HepG2 (cell line): ENCODE measurements around the gene GUCA1A. TPM values are rescaled to one million over a fixed set of nuclear protein-coding genes. Genes with fewer than 3 reads are reported as not detected.

Experiments
- FOXM1 ChIP-seq: sonication (generic); formaldehyde crosslinking; IDR thresholded peaks from 2 replicates; pipeline ENCODE4 v1.5.0; 2020; ENCODE audit warnings: missing genetic modification reagents
- HES4 ChIP-seq: sonication (generic); formaldehyde crosslinking; IDR thresholded peaks from 2 replicates; pipeline ENCODE4 v1.9.0; 2021; ENCODE audit warnings: mild to moderate bottlenecking, missing genetic modification reagents, borderline replicate concordance
- HOXD1 ChIP-seq: sonication (generic); formaldehyde crosslinking; IDR thresholded peaks from 2 replicates; pipeline ENCODE4 v1.5.0; 2020; ENCODE audit warnings: missing genetic modification reagents
- KLF15 ChIP-seq: sonication (generic); formaldehyde crosslinking; IDR thresholded peaks from 2 replicates; pipeline ENCODE4 v1.8.1; 2023; ENCODE audit warnings: borderline replicate concordance, mild to moderate bottlenecking, inconsistent platforms, missing genetic modification reagents, mixed read lengths
- MIER3 ChIP-seq: IDR thresholded peaks from 2 replicates; pipeline ENCODE4 v1.6.1; 2016; ENCODE audit warnings: missing compliant biosample characterization, borderline replicate concordance
- MLXIP ChIP-seq: sonication (generic); formaldehyde crosslinking; IDR thresholded peaks from 2 replicates; pipeline ENCODE4 v1.9.0; 2021; ENCODE audit warnings: missing genetic modification reagents, borderline replicate concordance
- NKX3-1 ChIP-seq: sonication (generic); formaldehyde crosslinking; IDR thresholded peaks from 2 replicates; pipeline ENCODE4 v1.5.0; 2020; ENCODE audit warnings: missing genetic modification reagents
- PHB2 ChIP-seq: fragments of 450-650 bp; IDR thresholded peaks from 2 replicates; pipeline ENCODE4 v1.6.1; 2018; ENCODE audit not compliant: partially characterized antibody
- PHF21A ChIP-seq: sonication (generic); formaldehyde crosslinking; IDR thresholded peaks from 2 replicates; pipeline ENCODE4 v1.5.0; 2020; ENCODE audit warnings: mild to moderate bottlenecking, missing genetic modification reagents
- PPARG ChIP-seq: conservative IDR thresholded peaks from 2 replicates; pipeline ENCODE4 v1.6.1; 2016; ENCODE audit warnings: missing biosample characterization, missing genetic modification reagents
- RARG ChIP-seq: sonication (generic); formaldehyde crosslinking; IDR thresholded peaks from 2 replicates; pipeline ENCODE4 v1.4.0; 2020; ENCODE audit warnings: low read depth, mild to moderate bottlenecking, missing genetic modification reagents
- SMARCC2 ChIP-seq: fragments of 450-650 bp; IDR thresholded peaks from 2 replicates; pipeline ENCODE4 v1.6.1; 2017; ENCODE audit warnings: antibody characterized with exemption, mild to moderate bottlenecking
- TFDP2 ChIP-seq: sonication (generic); formaldehyde crosslinking; IDR thresholded peaks from 2 replicates; pipeline ENCODE4 v1.4.0; 2020; ENCODE audit warnings: missing genetic modification reagents
- ZEB1 ChIP-seq: IDR thresholded peaks from 2 replicates; pipeline ENCODE4 v1.6.1; 2012; ENCODE audit warnings: mild to moderate bottlenecking, low read depth, inconsistent platforms; ENCODE audit not compliant: insufficient replicate concordance
- ZNF180 ChIP-seq: sonication (generic); formaldehyde crosslinking; IDR thresholded peaks from 2 replicates; pipeline ENCODE4 v1.4.0; 2020; ENCODE audit warnings: low read depth, missing genetic modification reagents, borderline replicate concordance
- ZNF441 ChIP-seq: sonication (generic); formaldehyde crosslinking; IDR thresholded peaks from 2 replicates; pipeline ENCODE4 v1.7.0; 2021; ENCODE audit warnings: missing genetic modification reagents, borderline replicate concordance
- ZNF619 ChIP-seq: sonication (generic); formaldehyde crosslinking; IDR thresholded peaks from 2 replicates; pipeline ENCODE4 v1.4.0; 2020; ENCODE audit warnings: mild to moderate bottlenecking, missing genetic modification reagents
- polyA plus RNA-seq, 8 experiments: library from polyadenylated mRNA; depleted of rRNA in 3 of 8; stranded (reverse) in 7 of 8; unstranded in 1 of 8; fragments of >200 nt; fragmentation: Illumina TruSeq in 4 of 8; extraction: Trizol in 4 of 8; gene quantifications; 2 replicates each; pipeline versions ENCODE4 v1.2.1 to v1.2.3, GENCODE V29; 2011 to 2016; ENCODE audit warnings: low read depth in 4 of 8, missing spikeins in 1 of 8, mixed read lengths in 1 of 8; ENCODE audit not compliant: insufficient read depth in 1 of 8
- total RNA-seq, 5 experiments: library from RNA; depleted of rRNA; stranded (reverse); fragments of >200 nt; fragmentation: Illumina TruSeq; extraction: Trizol; gene quantifications; 2 replicates each; pipeline ENCODE4 v1.2.3, GENCODE V29; 2016; ENCODE audit warnings: low read depth in 1 of 5
- TF ChIP-seq, protein P1 (sequence below): IDR thresholded peaks from 2 replicates; pipeline ENCODE4 v1.6.1; 2016; ENCODE audit warnings: missing biosample characterization, missing genetic modification reagents, low read depth
- TF ChIP-seq, protein P2 (sequence below): fragments of 450-650 bp; IDR thresholded peaks from 2 replicates; pipeline ENCODE4 v1.6.1; 2017
- TF ChIP-seq, protein P3 (sequence below): sonication (generic); formaldehyde crosslinking; IDR thresholded peaks from 2 replicates; pipeline ENCODE4 v1.5.1; 2020; ENCODE audit warnings: mild to moderate bottlenecking, missing genetic modification reagents

GUCA1A gene
- total and polyA plus RNA-seq, 2 of the 13 experiments (the other 11 are each of a cell fraction or from before 2014, with no cell fraction given): not detected

DNA sequence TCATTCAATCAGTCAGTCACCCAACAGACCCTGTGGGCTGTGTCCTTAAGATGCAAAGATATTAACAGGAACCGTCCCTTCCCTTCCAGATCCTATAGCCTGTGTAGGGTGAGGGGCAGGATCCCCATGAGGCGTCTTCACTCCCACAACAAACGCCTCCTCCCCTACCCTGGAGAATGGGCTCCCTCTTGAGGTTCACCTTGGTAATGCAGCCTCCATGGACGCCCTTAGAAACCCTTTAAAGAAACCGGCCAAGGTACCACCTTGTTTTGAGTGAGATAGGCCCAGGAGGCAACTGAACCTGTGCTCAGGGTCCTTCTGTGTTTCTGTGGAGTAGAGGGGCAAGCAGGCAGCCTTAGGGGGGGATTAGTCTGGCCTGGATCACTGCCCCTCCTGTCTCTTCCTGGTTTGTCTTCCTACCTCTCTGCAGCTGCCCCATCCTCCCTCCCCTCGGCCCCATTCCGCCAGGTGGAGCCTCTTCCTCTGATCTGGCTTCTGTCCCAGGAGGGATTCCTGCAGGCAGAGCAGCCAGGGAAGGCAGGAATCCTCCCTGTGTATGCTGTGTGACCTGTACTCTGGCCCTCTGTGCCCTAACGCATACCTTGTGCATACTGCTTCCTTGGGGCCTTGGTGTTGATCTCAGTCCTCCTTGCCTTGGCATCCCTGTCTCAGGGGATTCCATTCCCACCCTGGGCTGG, 6.6 kb upstream of the GUCA1A start (continued):
- TF ChIP-seq, protein P1, sequence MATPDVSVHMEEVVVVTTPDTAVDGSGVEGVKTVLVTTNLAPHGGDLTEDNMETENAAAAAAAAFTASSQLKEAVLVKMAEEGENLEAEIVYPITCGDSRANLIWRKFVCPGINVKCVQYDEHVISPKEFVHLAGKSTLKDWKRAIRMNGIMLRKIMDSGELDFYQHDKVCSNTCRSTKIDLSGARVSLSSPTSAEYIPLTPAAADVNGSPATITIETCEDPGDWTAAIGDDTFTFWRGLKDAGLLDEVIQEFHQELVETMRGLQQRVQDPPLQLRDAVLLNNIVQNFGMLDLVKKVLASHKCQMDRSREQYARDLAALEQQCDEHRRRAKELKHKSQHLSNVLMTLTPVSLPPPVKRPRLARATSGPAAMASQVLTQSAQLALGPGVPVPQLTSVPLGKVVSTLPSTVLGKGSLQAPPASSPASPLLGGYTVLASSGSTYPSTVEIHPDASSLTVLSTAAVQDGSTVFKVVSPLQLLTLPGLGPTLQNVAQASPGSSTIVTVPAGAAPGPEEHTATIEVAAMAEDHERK (CRISPR knock-in tag): no peak
- 0 out of 2 replicates have a peak, but pooled peaks have one; percentile 49 for TF ChIP-seq ZNF619 (CRISPR knock-in tag)
- TF ChIP-seq PPARG: 0 out of 2 replicates have a peak, but pooled peaks have one; percentile 24
- TF ChIP-seq MIER3 (CRISPR knock-in tag): no peak; the same call in 1 of the 2 replicates
- no peak for TF ChIP-seq FOXM1 (CRISPR knock-in tag)
- TF ChIP-seq SMARCC2: no peak
- TF ChIP-seq MLXIP (CRISPR knock-in tag): no peak
- TF ChIP-seq PHF21A (CRISPR knock-in tag): peak; percentile 32; the same call in 1 of the 2 replicates
- TF ChIP-seq ZNF441 (CRISPR knock-in tag): no peak
- TF ChIP-seq KLF15 (CRISPR knock-in tag): no peak
- TF ChIP-seq, protein P2, sequence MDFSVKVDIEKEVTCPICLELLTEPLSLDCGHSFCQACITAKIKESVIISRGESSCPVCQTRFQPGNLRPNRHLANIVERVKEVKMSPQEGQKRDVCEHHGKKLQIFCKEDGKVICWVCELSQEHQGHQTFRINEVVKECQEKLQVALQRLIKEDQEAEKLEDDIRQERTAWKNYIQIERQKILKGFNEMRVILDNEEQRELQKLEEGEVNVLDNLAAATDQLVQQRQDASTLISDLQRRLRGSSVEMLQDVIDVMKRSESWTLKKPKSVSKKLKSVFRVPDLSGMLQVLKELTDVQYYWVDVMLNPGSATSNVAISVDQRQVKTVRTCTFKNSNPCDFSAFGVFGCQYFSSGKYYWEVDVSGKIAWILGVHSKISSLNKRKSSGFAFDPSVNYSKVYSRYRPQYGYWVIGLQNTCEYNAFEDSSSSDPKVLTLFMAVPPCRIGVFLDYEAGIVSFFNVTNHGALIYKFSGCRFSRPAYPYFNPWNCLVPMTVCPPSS: no peak
- no peak for TF ChIP-seq PHB2
- TF ChIP-seq ZEB1: peak; percentile 15
- no peak; the same call in 1 of the 2 replicates for TF ChIP-seq TFDP2 (CRISPR knock-in tag)
- TF ChIP-seq RARG (CRISPR knock-in tag): no peak
- no peak for TF ChIP-seq HOXD1 (CRISPR knock-in tag)
- TF ChIP-seq NKX3-1 (CRISPR knock-in tag): no peak
- TF ChIP-seq HES4 (CRISPR knock-in tag): no peak
- TF ChIP-seq, protein P3, sequence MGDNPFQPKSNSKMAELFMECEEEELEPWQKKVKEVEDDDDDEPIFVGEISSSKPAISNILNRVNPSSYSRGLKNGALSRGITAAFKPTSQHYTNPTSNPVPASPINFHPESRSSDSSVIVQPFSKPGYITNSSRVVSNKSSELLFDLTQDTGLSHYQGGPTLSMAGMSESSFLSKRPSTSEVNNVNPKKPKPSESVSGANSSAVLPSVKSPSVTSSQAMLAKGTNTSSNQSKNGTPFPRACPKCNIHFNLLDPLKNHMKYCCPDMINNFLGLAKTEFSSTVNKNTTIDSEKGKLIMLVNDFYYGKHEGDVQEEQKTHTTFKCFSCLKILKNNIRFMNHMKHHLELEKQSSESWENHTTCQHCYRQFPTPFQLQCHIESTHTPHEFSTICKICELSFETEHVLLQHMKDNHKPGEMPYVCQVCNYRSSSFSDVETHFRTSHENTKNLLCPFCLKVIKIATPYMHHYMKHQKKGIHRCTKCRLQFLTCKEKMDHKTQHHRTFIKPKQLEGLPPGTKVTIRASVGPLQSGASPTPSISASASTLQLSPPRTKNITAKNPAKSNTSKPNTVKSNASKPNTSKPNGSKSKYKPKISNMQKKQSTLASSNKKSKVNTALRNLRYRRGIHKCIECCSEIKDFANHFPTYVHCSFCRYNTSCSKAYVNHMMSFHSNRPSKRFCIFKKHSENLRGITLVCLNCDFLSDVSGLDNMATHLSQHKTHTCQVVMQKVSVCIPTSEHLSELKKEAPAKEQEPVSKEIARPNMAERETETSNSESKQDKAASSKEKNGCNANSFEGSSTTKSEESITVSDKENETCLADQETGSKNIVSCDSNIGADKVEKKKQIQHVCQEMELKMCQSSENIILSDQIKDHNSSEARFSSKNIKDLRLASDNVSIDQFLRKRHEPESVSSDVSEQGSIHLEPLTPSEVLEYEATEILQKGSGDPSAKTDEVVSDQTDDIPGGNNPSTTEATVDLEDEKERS (CRISPR knock-in tag): no peak
- no peak for TF ChIP-seq ZNF180 (CRISPR knock-in tag)
